Neural cell (in vitro differentiated cells): ENCODE measurements around the gene ADORA1. TPM values are rescaled to one million over a fixed set of nuclear protein-coding genes. Genes with fewer than 3 reads are reported as not detected.

Experiments used
- H2AFZ ChIP-seq: fragments of 200-600, 300-800 bp; sonication (generic), shearing (Covaris generic); 2 replicates; pipeline ENCODE4 v1.6.0; 2014; ENCODE audit warnings: low read depth, mild to moderate bottlenecking, antibody characterized with exemption, low read length, moderate library complexity
- H3F3A ChIP-seq: fragments of 200-600 bp; shearing (Covaris generic); 2 replicates; pipeline ENCODE4 v1.6.1; 2016; ENCODE audit warnings: mild to moderate bottlenecking, moderate library complexity, mixed read lengths, antibody characterized with exemption, low read length; ENCODE audit not compliant: insufficient read depth, poor library complexity, severe bottlenecking
- H3K27ac ChIP-seq: fragments of 200-600, 300-800 bp; sonication (generic), shearing (Covaris generic); 2 replicates; pipeline ENCODE4 v1.5.1; 2014; ENCODE audit warnings: mild to moderate bottlenecking, low read length, moderate library complexity
- H3K27me3 ChIP-seq: fragments of 300-800, 200-600 bp; sonication (generic), shearing (Covaris generic); 2 replicates; pipeline ENCODE4 v1.6.0; 2014; ENCODE audit warnings: mild to moderate bottlenecking, low read depth, low read length, moderate library complexity; ENCODE audit not compliant: insufficient read depth
- H3K36me3 ChIP-seq: fragments of 300-800, 200-600 bp; sonication (generic), shearing (Covaris generic); 2 replicates; pipeline ENCODE4 v1.5.1; 2014; ENCODE audit warnings: mild to moderate bottlenecking, antibody characterized with exemption, low read length, moderate library complexity; ENCODE audit not compliant: insufficient read depth
- H3K4me2 ChIP-seq: fragments of 300-800, 200-600 bp; sonication (generic), shearing (Covaris generic); 2 replicates; pipeline ENCODE4 v1.6.0; 2014; ENCODE audit warnings: mild to moderate bottlenecking, low read length
- H3K4me3 ChIP-seq: fragments of 300-800, 200-600 bp; sonication (generic), shearing (Covaris generic); 2 replicates; pipeline ENCODE4 v1.5.1; 2014; ENCODE audit warnings: mild to moderate bottlenecking, low read length, moderate library complexity
- H3K79me2 ChIP-seq: fragments of 200-600 bp; shearing (Covaris generic); replicated peaks from 2 replicates; pipeline ENCODE4 v1.6.0; 2014; ENCODE audit warnings: mild to moderate bottlenecking, low read length, moderate library complexity; ENCODE audit not compliant: insufficient read depth
- H3K9ac ChIP-seq: fragments of 300-800, 200-600 bp; sonication (generic), shearing (Covaris generic); 2 replicates; pipeline ENCODE4 v1.6.1; 2016; ENCODE audit warnings: mild to moderate bottlenecking, low read length, mixed read lengths
- H3K9me2 ChIP-seq: fragments of 200-600 bp; shearing (Covaris generic); 2 replicates; pipeline ENCODE4 v1.6.1; 2016; ENCODE audit warnings: mild to moderate bottlenecking, low read length, mixed read lengths; ENCODE audit not compliant: insufficient read depth
- H3K9me3 ChIP-seq: fragments of 200-600, 300-800 bp; sonication (generic), shearing (Covaris generic); 2 replicates; pipeline ENCODE4 v1.6.1; 2016; ENCODE audit warnings: mild to moderate bottlenecking, mixed run types, low read length, moderate library complexity, mixed read lengths
- H4K20me1 ChIP-seq: fragments of 200-600 bp; shearing (Covaris generic); 2 replicates; pipeline ENCODE4 v1.6.1; 2016; ENCODE audit warnings: mild to moderate bottlenecking, mixed run types; ENCODE audit not compliant: insufficient read depth
- EP300 ChIP-seq: fragments of 450-650 bp; conservative IDR thresholded peaks from 2 replicates; pipeline ENCODE4 v1.6.1; 2014; ENCODE audit warnings: antibody characterized with exemption, mild to moderate bottlenecking, moderate library complexity; ENCODE audit not compliant: poor library complexity, severe bottlenecking
- EZH2 ChIP-seq: fragments of 200-600, 300-800 bp; shearing (Covaris generic), sonication (generic); IDR thresholded peaks from 2 replicates; pipeline ENCODE4 v1.6.1; 2014; ENCODE audit warnings: antibody characterized with exemption, low read length, borderline replicate concordance, mild to moderate bottlenecking; ENCODE audit not compliant: insufficient read depth, poor library complexity, severe bottlenecking
- MXI1 ChIP-seq: fragments of 450-650 bp; conservative IDR thresholded peaks from 2 replicates; pipeline ENCODE4 v1.6.1; 2014; ENCODE audit warnings: antibody characterized with exemption, mild to moderate bottlenecking; ENCODE audit not compliant: poor library complexity, severe bottlenecking
- POLR2AphosphoS5 ChIP-seq: IDR thresholded peaks from 2 replicates; pipeline ENCODE4 v1.6.1; 2012
- RAD21 ChIP-seq: fragments of 450-650 bp; conservative IDR thresholded peaks from 2 replicates; pipeline ENCODE4 v1.6.1; 2014; ENCODE audit warnings: antibody characterized with exemption, mild to moderate bottlenecking, moderate library complexity
- SMC3 ChIP-seq: fragments of 450-650 bp; conservative IDR thresholded peaks from 2 replicates; pipeline ENCODE4 v1.6.1; 2014; ENCODE audit warnings: antibody characterized with exemption, mild to moderate bottlenecking, moderate library complexity; ENCODE audit not compliant: poor library complexity
- TAF1 ChIP-seq: IDR thresholded peaks from 2 replicates; pipeline ENCODE4 v1.6.1; 2012; ENCODE audit warnings: low read depth
- polyA plus RNA-seq: library from polyadenylated mRNA; depleted of rRNA; stranded (reverse); fragments of >200 nt; gene quantifications from 2 replicates; pipeline ENCODE4 v1.2.3, GENCODE V29; 2014
- TF ChIP-seq, protein P1 (sequence below): IDR thresholded peaks from 2 replicates; pipeline ENCODE4 v1.6.1; 2012; ENCODE audit warnings: borderline replicate concordance
- TF ChIP-seq, protein P2 (sequence below): fragments of 450-650 bp; IDR thresholded peaks from 2 replicates; pipeline ENCODE4 v1.5.1; 2014; ENCODE audit warnings: antibody characterized with exemption, mild to moderate bottlenecking, moderate library complexity; ENCODE audit not compliant: poor library complexity, severe bottlenecking

Gene ADORA1
- polyA plus RNA-seq, 1 donor from 2014 or later: 7.2 TPM

DNA sequence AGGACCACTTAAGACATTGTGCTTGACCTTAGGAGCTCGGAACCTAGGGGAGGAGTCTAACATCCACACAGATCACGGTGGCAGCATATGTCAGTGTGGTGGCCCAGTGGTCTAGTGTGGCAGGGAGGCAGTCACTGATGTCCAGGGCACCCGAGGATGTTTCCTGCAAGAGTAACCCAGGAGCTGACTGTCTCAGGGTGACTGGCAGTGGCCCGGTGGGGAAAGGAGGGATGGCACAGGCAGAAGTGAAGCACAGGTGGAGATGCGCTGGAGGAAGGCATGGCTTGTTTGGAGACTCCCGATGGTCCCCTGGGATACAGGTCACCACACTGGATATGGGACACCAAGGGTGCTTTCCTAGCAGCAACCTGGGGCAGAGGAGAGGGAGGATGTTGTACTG, 85.6 kb downstream of the ADORA1 start:
- Histone ChIP-seq H4K20me1 (no peaks in the 10 kb centered on the region), H3K4me3 (no peak overlapping the region), H3F3A (no peaks in the 10 kb centered on the region), H3K27me3 (no peaks in the 10 kb centered on the region), H3K9me3 (no peaks in the 10 kb centered on the region), H3K27ac (no peak overlapping the region), H3K36me3 (no peaks in the 10 kb centered on the region), H3K9ac (no peak overlapping the region), H3K79me2 (no peaks in the 10 kb centered on the region), H2AFZ (no peak overlapping the region), H3K9me2 (no peaks in the 10 kb centered on the region), H3K4me2 (no peak overlapping the region)
- TF ChIP-seq POLR2AphosphoS5: no peak
- no peak for TF ChIP-seq MXI1
- TF ChIP-seq, protein P1, sequence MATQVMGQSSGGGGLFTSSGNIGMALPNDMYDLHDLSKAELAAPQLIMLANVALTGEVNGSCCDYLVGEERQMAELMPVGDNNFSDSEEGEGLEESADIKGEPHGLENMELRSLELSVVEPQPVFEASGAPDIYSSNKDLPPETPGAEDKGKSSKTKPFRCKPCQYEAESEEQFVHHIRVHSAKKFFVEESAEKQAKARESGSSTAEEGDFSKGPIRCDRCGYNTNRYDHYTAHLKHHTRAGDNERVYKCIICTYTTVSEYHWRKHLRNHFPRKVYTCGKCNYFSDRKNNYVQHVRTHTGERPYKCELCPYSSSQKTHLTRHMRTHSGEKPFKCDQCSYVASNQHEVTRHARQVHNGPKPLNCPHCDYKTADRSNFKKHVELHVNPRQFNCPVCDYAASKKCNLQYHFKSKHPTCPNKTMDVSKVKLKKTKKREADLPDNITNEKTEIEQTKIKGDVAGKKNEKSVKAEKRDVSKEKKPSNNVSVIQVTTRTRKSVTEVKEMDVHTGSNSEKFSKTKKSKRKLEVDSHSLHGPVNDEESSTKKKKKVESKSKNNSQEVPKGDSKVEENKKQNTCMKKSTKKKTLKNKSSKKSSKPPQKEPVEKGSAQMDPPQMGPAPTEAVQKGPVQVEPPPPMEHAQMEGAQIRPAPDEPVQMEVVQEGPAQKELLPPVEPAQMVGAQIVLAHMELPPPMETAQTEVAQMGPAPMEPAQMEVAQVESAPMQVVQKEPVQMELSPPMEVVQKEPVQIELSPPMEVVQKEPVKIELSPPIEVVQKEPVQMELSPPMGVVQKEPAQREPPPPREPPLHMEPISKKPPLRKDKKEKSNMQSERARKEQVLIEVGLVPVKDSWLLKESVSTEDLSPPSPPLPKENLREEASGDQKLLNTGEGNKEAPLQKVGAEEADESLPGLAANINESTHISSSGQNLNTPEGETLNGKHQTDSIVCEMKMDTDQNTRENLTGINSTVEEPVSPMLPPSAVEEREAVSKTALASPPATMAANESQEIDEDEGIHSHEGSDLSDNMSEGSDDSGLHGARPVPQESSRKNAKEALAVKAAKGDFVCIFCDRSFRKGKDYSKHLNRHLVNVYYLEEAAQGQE: no peak
- no peak for TF ChIP-seq SMC3
- TF ChIP-seq RAD21: no peak
- TF ChIP-seq, protein P2, sequence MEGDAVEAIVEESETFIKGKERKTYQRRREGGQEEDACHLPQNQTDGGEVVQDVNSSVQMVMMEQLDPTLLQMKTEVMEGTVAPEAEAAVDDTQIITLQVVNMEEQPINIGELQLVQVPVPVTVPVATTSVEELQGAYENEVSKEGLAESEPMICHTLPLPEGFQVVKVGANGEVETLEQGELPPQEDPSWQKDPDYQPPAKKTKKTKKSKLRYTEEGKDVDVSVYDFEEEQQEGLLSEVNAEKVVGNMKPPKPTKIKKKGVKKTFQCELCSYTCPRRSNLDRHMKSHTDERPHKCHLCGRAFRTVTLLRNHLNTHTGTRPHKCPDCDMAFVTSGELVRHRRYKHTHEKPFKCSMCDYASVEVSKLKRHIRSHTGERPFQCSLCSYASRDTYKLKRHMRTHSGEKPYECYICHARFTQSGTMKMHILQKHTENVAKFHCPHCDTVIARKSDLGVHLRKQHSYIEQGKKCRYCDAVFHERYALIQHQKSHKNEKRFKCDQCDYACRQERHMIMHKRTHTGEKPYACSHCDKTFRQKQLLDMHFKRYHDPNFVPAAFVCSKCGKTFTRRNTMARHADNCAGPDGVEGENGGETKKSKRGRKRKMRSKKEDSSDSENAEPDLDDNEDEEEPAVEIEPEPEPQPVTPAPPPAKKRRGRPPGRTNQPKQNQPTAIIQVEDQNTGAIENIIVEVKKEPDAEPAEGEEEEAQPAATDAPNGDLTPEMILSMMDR: no peak
- no peak for TF ChIP-seq TAF1
- no peak for TF ChIP-seq EZH2
- no peak for TF ChIP-seq EP300

DNA sequence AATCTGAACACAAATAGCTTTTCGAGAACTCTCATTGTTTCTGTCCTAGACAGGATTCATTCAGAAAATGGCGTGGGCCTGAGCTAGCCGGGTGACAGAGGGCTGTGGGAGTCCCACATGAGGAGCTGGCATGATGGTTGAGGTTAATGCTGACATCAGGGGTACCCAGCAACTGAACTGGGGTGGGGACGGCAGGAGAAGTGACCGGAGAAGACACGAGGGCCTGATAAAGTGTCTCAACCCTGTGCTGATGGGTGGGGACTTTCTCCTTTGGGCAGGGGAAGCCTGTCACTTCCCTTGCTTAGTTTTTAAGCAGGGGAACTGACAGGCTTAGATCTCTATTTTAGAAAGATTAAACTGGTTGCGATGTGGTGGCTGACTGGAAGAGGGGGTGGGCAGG, 87.3 kb downstream of the ADORA1 start:
- no peak for TF ChIP-seq EZH2
- TF ChIP-seq, protein P1: no peak
- TF ChIP-seq TAF1: no peak
- TF ChIP-seq, protein P2: no peak
- no peak for TF ChIP-seq POLR2AphosphoS5
- TF ChIP-seq MXI1: no peak
- no peak for TF ChIP-seq RAD21
- TF ChIP-seq EP300: no peak
- no peak for TF ChIP-seq SMC3
- H3K4me3 ChIP-seq: no peak overlapping the region
- no peaks in the 10 kb centered on the region for H3K36me3 ChIP-seq
- H3K9me2 ChIP-seq: no peaks in the 10 kb centered on the region
- no peaks in the 10 kb centered on the region for H4K20me1 ChIP-seq
- H3K9me3 ChIP-seq: no peaks in the 10 kb centered on the region
- no peak overlapping the region for H3K27ac ChIP-seq
- no peak overlapping the region for H2AFZ ChIP-seq
- H3K27me3 ChIP-seq: no peaks in the 10 kb centered on the region
- H3K4me2 ChIP-seq: no peak overlapping the region
- H3F3A ChIP-seq: no peaks in the 10 kb centered on the region
- no peak overlapping the region for H3K9ac ChIP-seq
- no peaks in the 10 kb centered on the region for H3K79me2 ChIP-seq
